HEK293 (cell line): ENCODE data around the gene RTTN.

Experiments used
- CTCF ChIA-PET: fragments of 350-600 bp; formaldehyde crosslinking; extraction: SDS; loops from one replicate; lab custom pipeline; 2021; ENCODE audit warnings: antibody characterized with exemption; lab: Yijun Ruan, JAX
- POLR2A ChIA-PET: fragments of 300-600 bp; formaldehyde crosslinking; extraction: SDS; loops from one replicate; lab custom pipeline; 2020; ENCODE audit warnings: antibody characterized with exemption, inconsistent platforms; lab: Yijun Ruan, JAX
- H3K27ac ChIP-seq: fragments of 200-500 bp; sonication (Bioruptor generic); 2 replicates; pipeline ENCODE4 v1.5.1; 2014; ENCODE audit warnings: low read depth, low read length, control low read depth, inconsistent platforms; ENCODE audit errors: extremely low read depth
- H3K36me3 ChIP-seq, 2 experiments: fragments of 200-500 bp in 1 of 2; sonication (Bioruptor generic) in 1 of 2; 1 replicate in 1 of 2; 2 replicates in 1 of 2; pipeline ENCODE4 v1.5.1; 2014 to 2017; ENCODE audit warnings: inconsistent platforms in 2 of 2, low read length in 2 of 2; ENCODE audit not compliant: control insufficient read depth in 2 of 2, insufficient read depth in 1 of 2
- H3K4me1 ChIP-seq: fragments of 200-500 bp; sonication (Bioruptor generic); 2 replicates; pipeline ENCODE4 v1.5.1; 2014; ENCODE audit warnings: mild to moderate bottlenecking, low read length, inconsistent platforms; ENCODE audit not compliant: control insufficient read depth, insufficient read depth
- H3K4me3 ChIP-seq: 2 replicates; pipeline ENCODE4 v1.5.1; 2011; ENCODE audit warnings: low read depth, mild to moderate bottlenecking, control low read depth, low read length, moderate library complexity
- H3K9me3 ChIP-seq: fragments of 200-500 bp; sonication (Bioruptor generic); 2 replicates; pipeline ENCODE4 v1.5.1; 2014; ENCODE audit warnings: low read depth, low read length, inconsistent platforms; ENCODE audit not compliant: control insufficient read depth, insufficient read depth
- FEZF1 ChIP-seq: fragments of 450-650 bp; formaldehyde crosslinking; IDR thresholded peaks from 2 replicates; pipeline ENCODE4 v1.5.1; 2016; ENCODE audit warnings: missing biosample characterization, missing genetic modification characterization
- GLIS1 ChIP-seq: fragments of 450-650 bp; formaldehyde crosslinking; IDR thresholded peaks from 2 replicates; pipeline ENCODE4 v1.5.1; 2016; ENCODE audit warnings: missing biosample characterization, missing genetic modification characterization
- MYNN ChIP-seq: fragments of 450-650 bp; formaldehyde crosslinking; IDR thresholded peaks from 2 replicates; pipeline ENCODE4 v1.5.1; 2016; ENCODE audit warnings: missing biosample characterization, missing genetic modification characterization, borderline replicate concordance
- SETDB1 ChIP-seq: IDR thresholded peaks from one replicate; pipeline ENCODE4 v1.6.1; 2017; ENCODE audit warnings: mild to moderate bottlenecking, low read length, moderate library complexity, mixed read lengths; ENCODE audit not compliant: insufficient read length
- ZBTB44 ChIP-seq: fragments of 450-650 bp; IDR thresholded peaks from 2 replicates; pipeline ENCODE4 v1.5.1; 2018; ENCODE audit warnings: missing biosample characterization, mild to moderate bottlenecking, missing genetic modification characterization
- ZBTB48 ChIP-seq: fragments of 450-650 bp; formaldehyde crosslinking; IDR thresholded peaks from 2 replicates; pipeline ENCODE4 v1.5.1; 2016; ENCODE audit warnings: missing biosample characterization, missing genetic modification characterization
- ZBTB6 ChIP-seq: fragments of 450-650 bp; formaldehyde crosslinking; IDR thresholded peaks from 2 replicates; pipeline ENCODE4 v1.5.1; 2017; ENCODE audit warnings: missing biosample characterization, missing genetic modification characterization
- ZNF248 ChIP-seq: fragments of 450-650 bp; formaldehyde crosslinking; IDR thresholded peaks from 2 replicates; pipeline ENCODE4 v1.5.1; 2017; ENCODE audit warnings: missing biosample characterization, missing genetic modification characterization
- ZNF37A ChIP-seq: fragments of 450-650 bp; IDR thresholded peaks from 2 replicates; pipeline ENCODE4 v1.5.1; 2018; ENCODE audit warnings: missing biosample characterization, missing genetic modification characterization
- ZNF404 ChIP-seq: fragments of 450-650 bp; formaldehyde crosslinking; IDR thresholded peaks from 2 replicates; pipeline ENCODE4 v1.5.1; 2017; ENCODE audit warnings: missing biosample characterization, missing genetic modification characterization
- ZNF426 ChIP-seq: fragments of 450-650 bp; formaldehyde crosslinking; IDR thresholded peaks from 2 replicates; pipeline ENCODE4 v1.5.1; 2017; ENCODE audit warnings: missing biosample characterization, missing genetic modification characterization, mild to moderate bottlenecking, inconsistent platforms, moderate library complexity
- ZNF433 ChIP-seq: fragments of 450-650 bp; formaldehyde crosslinking; IDR thresholded peaks from 2 replicates; pipeline ENCODE4 v1.5.1; 2016; ENCODE audit warnings: missing biosample characterization, missing genetic modification characterization, low read depth
- ZNF514 ChIP-seq: fragments of 450-650 bp; formaldehyde crosslinking; IDR thresholded peaks from 2 replicates; pipeline ENCODE4 v1.5.1; 2016; ENCODE audit warnings: missing biosample characterization, missing genetic modification characterization
- ZNF518A ChIP-seq: fragments of 450-650 bp; formaldehyde crosslinking; conservative IDR thresholded peaks from 2 replicates; pipeline ENCODE4 v1.5.1; 2016; ENCODE audit warnings: low read depth, missing biosample characterization, missing genetic modification characterization
- ZNF558 ChIP-seq: fragments of 450-650 bp; formaldehyde crosslinking; IDR thresholded peaks from 2 replicates; pipeline ENCODE4 v1.5.1; 2016; ENCODE audit warnings: missing biosample characterization, missing genetic modification characterization
- ZNF670 ChIP-seq: fragments of 450-650 bp; formaldehyde crosslinking; IDR thresholded peaks from 2 replicates; pipeline ENCODE4 v1.5.1; 2016; ENCODE audit warnings: missing biosample characterization, missing genetic modification characterization, low read depth
- ZNF677 ChIP-seq: fragments of 450-650 bp; IDR thresholded peaks from 2 replicates; pipeline ENCODE4 v1.5.0; 2018; ENCODE audit warnings: missing biosample characterization, mild to moderate bottlenecking, missing genetic modification characterization, moderate library complexity
- ZNF701 ChIP-seq: fragments of 450-650 bp; formaldehyde crosslinking; IDR thresholded peaks from 2 replicates; pipeline ENCODE4 v1.5.1; 2016; ENCODE audit warnings: missing biosample characterization, missing genetic modification characterization
- ZSCAN5A ChIP-seq: fragments of 450-650 bp; formaldehyde crosslinking; IDR thresholded peaks from 2 replicates; pipeline ENCODE4 v1.5.1; 2016; ENCODE audit warnings: missing biosample characterization, missing genetic modification characterization

RTTN gene

GRCh38 chr18:70068981-70069380 is 136.5 kb downstream of the RTTN start (continued):
- TF ChIP-seq ZBTB48 (tag by site-specific recombination) (no peak), ZSCAN5A (tag by site-specific recombination) (no peak), ZNF518A (tag by site-specific recombination) (no peak), ZBTB6 (tag by site-specific recombination) (no peak), ZBTB44 (tag by site-specific recombination) (no peak), ZNF426 (no peak), ZNF670 (no peak)

GRCh38 chr18:70059684-70060083 is 145.8 kb downstream of the RTTN start:
- POLR2A ChIA-PET: no interaction called here
- Histone ChIP-seq H3K9me3 (no peaks in the 10 kb centered on the region), H3K36me3 (peaks cover 23 to 36% of the 10 kb centered on the region in 2 experiments), H3K4me1 (no peaks in the 10 kb centered on the region), H3K27ac (no peak overlapping the region), H3K4me3 (no peak overlapping the region)
- CTCF ChIA-PET: interaction anchor here (1.1 kb wide), 1 partner anchor 410 kb away, joined by 3 read pairs; no protein-coding TSS in a partner anchor
- TF ChIP-seq FEZF1 (tag by site-specific recombination) (no peak), ZNF433 (no peak), ZNF37A (tag by site-specific recombination) (no peak), GLIS1 (tag by site-specific recombination) (no peak)

- TF ChIP-seq ZNF677 (tag by site-specific recombination): no peak
- no peak for TF ChIP-seq ZNF248 (tag by site-specific recombination)
- TF ChIP-seq ZNF558 (tag by site-specific recombination): no peak
- no peak for TF ChIP-seq SETDB1
- no peak for TF ChIP-seq ZNF404 (tag by site-specific recombination)
- no peak for TF ChIP-seq ZNF701 (tag by site-specific recombination)
- TF ChIP-seq MYNN (tag by site-specific recombination): no peak
- TF ChIP-seq ZNF514 (tag by site-specific recombination): no peak
- CTCF ChIA-PET: interaction anchor here (1.1 kb wide), 1 partner anchor 411 kb away, joined by 3 read pairs; no protein-coding TSS in a partner anchor
- Histone ChIP-seq H3K4me3 (no peak overlapping the region), H3K9me3 (no peaks in the 10 kb centered on the region), H3K4me1 (no peaks in the 10 kb centered on the region), H3K36me3 (peaks cover 25 to 36% of the 10 kb centered on the region in 2 experiments), H3K27ac (no peak overlapping the region)
- POLR2A ChIA-PET: no interaction called here
These were observed 146.6 kb downstream of the RTTN start for GRCh38 chr18:70058916-70059315.
